Liver (tissue), 9 donors: Measurements from ENCODE around the gene ANKRD61. TPM values are rescaled to one million over a fixed set of nuclear protein-coding genes. Genes with fewer than 3 reads are reported as not detected.

ENCODE experiments used
- DNase-seq: peaks from one replicate; pipeline ENCODE4 v3.0.0-alpha.2; 2017; ENCODE audit warnings: low spot score
- H3K27ac ChIP-seq, 2 donors: one replicate each; pipeline ENCODE4 v1.7.0; 2013; ENCODE audit warnings: inconsistent platforms in 2 of 2, low read length in 2 of 2, control low read depth in 1 of 2, low read depth in 1 of 2, mild to moderate bottlenecking in 1 of 2
- H3K27me3 ChIP-seq, 4 donors: one replicate each; pipeline versions ENCODE4 v1.6.1 to v1.7.0; 2013; ENCODE audit warnings: low read length in 3 of 4, inconsistent platforms in 1 of 4, mild to moderate bottlenecking in 1 of 4, moderate library complexity in 1 of 4; ENCODE audit not compliant: control insufficient read depth in 4 of 4, insufficient read depth in 4 of 4
- H3K36me3 ChIP-seq, 4 donors: one replicate each; pipeline versions ENCODE4 v1.6.1 to v1.7.0; 2013; ENCODE audit warnings: low read length in 3 of 4, mild to moderate bottlenecking in 3 of 4, low read depth in 1 of 4, moderate library complexity in 1 of 4; ENCODE audit not compliant: control insufficient read depth in 4 of 4, insufficient read depth in 3 of 4
- H3K4me1 ChIP-seq, 4 donors: one replicate each; pipeline versions ENCODE4 v1.6.1 to v1.7.0; 2013; ENCODE audit warnings: low read length in 3 of 4, mild to moderate bottlenecking in 3 of 4, moderate library complexity in 1 of 4; ENCODE audit not compliant: control insufficient read depth in 4 of 4, insufficient read depth in 4 of 4
- H3K4me3 ChIP-seq, 3 donors: one replicate each; pipeline versions ENCODE4 v1.6.1 to v1.7.0; 2013; ENCODE audit warnings: low read length in 3 of 3, control low read depth in 1 of 3, low read depth in 1 of 3, mild to moderate bottlenecking in 1 of 3
- H3K9ac ChIP-seq, 2 donors: one replicate each; pipeline ENCODE4 v1.7.0; 2013; ENCODE audit warnings: low read length in 2 of 2, mild to moderate bottlenecking in 2 of 2, moderate library complexity in 2 of 2, control low read depth in 1 of 2, low read depth in 1 of 2
- H3K9me3 ChIP-seq, 4 donors: one replicate each; pipeline versions ENCODE4 v1.6.1 to v1.7.0; 2013; ENCODE audit warnings: low read length in 3 of 4; ENCODE audit not compliant: control insufficient read depth in 4 of 4
- ATF3 ChIP-seq: IDR thresholded peaks from 2 replicates; pipeline ENCODE4 v1.6.1; 2016; ENCODE audit warnings: antibody characterized with exemption
- CTCF ChIP-seq: fragments of 150-350 bp; IDR thresholded peaks from 2 replicates; pipeline ENCODE4 v1.5.1; 2017; ENCODE audit warnings: improper control_type of control experiment, low read depth, low read length; ENCODE audit not compliant: missing input control
- EGR1 ChIP-seq, 2 donors: IDR thresholded peaks; 2 replicates each; pipeline ENCODE4 v1.6.1; 2016 to 2018; ENCODE audit warnings: antibody characterized with exemption in 2 of 2, low read depth in 2 of 2
- FOXA1 ChIP-seq: IDR thresholded peaks from 2 replicates; pipeline ENCODE4 v1.6.1; 2016; ENCODE audit warnings: antibody characterized with exemption
- FOXA2 ChIP-seq: IDR thresholded peaks from 2 replicates; pipeline ENCODE4 v1.6.1; 2016; ENCODE audit warnings: antibody characterized with exemption
- GABPA ChIP-seq, 2 donors: IDR thresholded peaks in 1 of 2; conservative IDR thresholded peaks in 1 of 2; 2 replicates each; pipeline ENCODE4 v1.6.1; 2016; ENCODE audit warnings: antibody characterized with exemption in 2 of 2, mild to moderate bottlenecking in 1 of 2, moderate library complexity in 1 of 2
- HNF4A ChIP-seq, 2 donors: conservative IDR thresholded peaks; 2 replicates each; pipeline ENCODE4 v1.6.1; 2016; ENCODE audit warnings: antibody characterized with exemption in 2 of 2, mild to moderate bottlenecking in 2 of 2
- HNF4G ChIP-seq: IDR thresholded peaks from 2 replicates; pipeline ENCODE4 v1.6.1; 2016; ENCODE audit warnings: antibody characterized with exemption
- JUND ChIP-seq, 2 donors: IDR thresholded peaks; 2 replicates each; pipeline ENCODE4 v1.6.1; 2016; ENCODE audit warnings: antibody characterized with exemption in 2 of 2
- MAX ChIP-seq: IDR thresholded peaks from 2 replicates; pipeline ENCODE4 v1.6.1; 2016; ENCODE audit warnings: antibody characterized with exemption
- NR2F2 ChIP-seq: IDR thresholded peaks from 2 replicates; pipeline ENCODE4 v1.6.1; 2016; ENCODE audit warnings: antibody characterized with exemption
- RAD21 ChIP-seq, 2 donors: IDR thresholded peaks; 2 replicates each; pipeline ENCODE4 v1.6.1; 2016; ENCODE audit warnings: antibody characterized with exemption in 2 of 2, mild to moderate bottlenecking in 2 of 2
- REST ChIP-seq: IDR thresholded peaks from 2 replicates; pipeline ENCODE4 v1.6.1; 2016; ENCODE audit warnings: antibody characterized with exemption, mild to moderate bottlenecking
- RXRA ChIP-seq, 2 donors: IDR thresholded peaks; 2 replicates each; pipeline ENCODE4 v1.6.1; 2017 to 2018; ENCODE audit warnings: antibody characterized with exemption in 2 of 2, mild to moderate bottlenecking in 1 of 2
- SP1 ChIP-seq: IDR thresholded peaks from 2 replicates; pipeline ENCODE4 v1.6.1; 2018; ENCODE audit warnings: antibody characterized with exemption, mild to moderate bottlenecking
- TAF1 ChIP-seq: conservative IDR thresholded peaks from 2 replicates; pipeline ENCODE4 v1.6.1; 2016; ENCODE audit warnings: antibody characterized with exemption, mild to moderate bottlenecking
- YY1 ChIP-seq: IDR thresholded peaks from 2 replicates; pipeline ENCODE4 v1.6.1; 2016; ENCODE audit warnings: antibody characterized with exemption, mild to moderate bottlenecking
- ZBTB33 ChIP-seq: IDR thresholded peaks from 2 replicates; pipeline ENCODE4 v1.6.1; 2016; ENCODE audit warnings: antibody characterized with exemption
- WGBS: extraction: QIAGEN DNeasy Blood & Tissue Kit; methylation state at CpG from one replicate; pipeline ENCODE4 v1.1.7; 2013; 5-methylcytosine and 5-hydroxymethylcytosine counted together
- polyA plus RNA-seq, 2 donors: library from polyadenylated mRNA; stranded (reverse) in 1 of 2; unstranded in 1 of 2; fragments of 200-250 nt in 1 of 2; fragments of >200 nt in 1 of 2; fragmentation: Nextera tagmentation in 1 of 2; extraction: Ambion mirVana in 1 of 2; gene quantifications; one replicate each; pipeline versions ENCODE4 v1.2.1 to v1.2.3, GENCODE V29; 2013 to 2015
- total RNA-seq, 2 donors: library from RNA; depleted of rRNA; stranded (reverse); fragments of >200 nt; gene quantifications; one replicate each; pipeline ENCODE4 v1.2.3, GENCODE V29; 2014
- donor health status: healthy.
- donor health status: healthy.
- donor health status: healthy.
- donor health status: healthy.
- donor health status: healthy.

ANKRD61 gene
- total and polyA plus RNA-seq, 4 donors: 0.08 to 0.42 TPM; not detected in 2

GRCh38 chr7:6022707-6023106, 8.5 kb upstream of the ANKRD61 start:
- no peak for TF ChIP-seq RXRA (IDR thresholded peaks at IDR 0.05)
- TF ChIP-seq EGR1 (IDR thresholded peaks at IDR 0.05; ENCODE audit: low read depth in 2 of 2): no peak
- Histone ChIP-seq H3K9me3 (no peaks in the 10 kb centered on the region), H3K9ac (no peak overlapping the region), H3K4me3 (no peak overlapping the region), H3K36me3 (peaks cover 8 to 84% (median 58%) of the 10 kb centered on the region in 4 donors), H3K27me3 (no peaks in the 10 kb centered on the region), H3K4me1 (no peaks in the 10 kb centered on the region), H3K27ac (no peak overlapping the region)
- 96% methylated on average over 3 of the region's 3 CpGs for WGBS
- no peak for DNase-seq

- H3K36me3 ChIP-seq: peaks cover 7 to 83% (median 61%) of the 10 kb centered on the region in 4 donors
- no peak overlapping the region for H3K9ac ChIP-seq
- H3K4me3 ChIP-seq: no peak overlapping the region
- TF ChIP-seq HNF4G (no peak), RAD21 (IDR thresholded peaks at IDR 0.05) (no peak), GABPA (IDR thresholded peaks at IDR 0.05 in 1 of 2, conservative IDR thresholded peaks at IDR 0.05 in 1 of 2) (no peak), ATF3 (no peak), REST (no peak), TAF1 (no peak), RXRA (IDR thresholded peaks at IDR 0.05) (no peak), SP1 (no peak), YY1 (no peak), HNF4A (conservative IDR thresholded peaks at IDR 0.05) (no peak), NR2F2 (no peak), FOXA1 (no peak), ZBTB33 (no peak), MAX (no peak), CTCF (no peak), FOXA2 (no peak), JUND (IDR thresholded peaks at IDR 0.05) (no peak), EGR1 (IDR thresholded peaks at IDR 0.05; ENCODE audit: low read depth in 2 of 2) (no peak)
- DNase-seq: no peak
- 89% methylated on average over 7 of the region's 7 CpGs for WGBS
- no peak overlapping the region for H3K27ac ChIP-seq
- no peaks in the 10 kb centered on the region for H3K4me1 ChIP-seq
- no peaks in the 10 kb centered on the region for H3K27me3 ChIP-seq
- H3K9me3 ChIP-seq: no peaks in the 10 kb centered on the region
Observed at GRCh38 chr7:6023974-6024435, 7.2 kb upstream of the ANKRD61 start.
